T-helper 22 cell (primary cell): ENCODE results near the gene CSMD2.

ENCODE experiments used
- DNase-seq: peaks from one replicate; pipeline ENCODE4 v3.0.0-alpha.2; 2020; ENCODE audit warnings: low read depth

Gene CSMD2

GRCh38 chr1:33743221-33743998, 421.6 kb downstream of the CSMD2 start:
- no peak for DNase-seq

- DNase-seq, result no peak
Observed at GRCh38 chr1:33742663-33743062, 422.4 kb downstream of the CSMD2 start.

DNA sequence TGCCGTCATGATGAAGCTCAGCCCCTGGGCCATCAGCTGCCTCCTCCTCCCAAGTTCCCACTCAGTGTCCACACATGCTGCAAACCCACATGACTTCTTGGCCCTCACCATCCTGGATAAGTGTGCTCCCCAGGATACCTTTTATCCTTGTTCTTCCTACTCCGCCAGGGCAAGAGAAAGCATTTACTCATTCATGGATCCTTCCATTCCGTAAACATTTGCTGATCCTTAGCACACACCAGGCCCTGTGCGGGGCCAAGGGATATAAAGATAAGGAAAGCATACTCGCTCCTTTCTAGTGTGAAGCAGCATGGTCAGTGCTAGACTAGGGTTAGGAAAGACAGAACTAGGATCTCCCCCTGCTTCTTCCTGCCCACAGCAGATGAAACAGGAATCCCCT, 423.3 kb downstream of the CSMD2 start:
- DNase-seq, result no peak

- DNase-seq, result no peak
Observed at GRCh38 chr1:33740040-33740744, 424.8 kb downstream of the CSMD2 start.

- no peak for DNase-seq
Observed at GRCh38 chr1:33738976-33739375, 426.1 kb downstream of the CSMD2 start.

- no peak for DNase-seq
Observed at GRCh38 chr1:33738536-33738935, 426.5 kb downstream of the CSMD2 start.

DNA sequence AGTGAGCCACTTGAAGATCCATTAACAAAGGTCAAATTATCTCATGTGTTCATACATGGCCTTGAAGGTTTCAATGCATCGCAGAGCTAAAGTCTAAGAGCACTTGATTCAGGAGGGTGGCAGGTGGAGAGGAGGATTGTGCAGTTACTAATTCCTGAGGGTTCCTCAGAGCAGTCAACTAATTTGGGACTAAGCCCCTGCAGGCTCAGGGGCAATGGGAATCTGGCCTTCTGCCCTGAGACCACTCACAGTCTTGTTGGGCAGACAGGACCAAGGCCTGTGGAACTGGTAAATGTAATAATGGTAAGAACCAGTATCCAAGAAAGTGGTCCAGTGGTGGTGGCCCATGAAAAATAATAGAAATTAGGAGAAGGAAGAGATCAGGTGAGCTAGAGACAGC, 428.5 kb downstream of the CSMD2 start:
- no peak for DNase-seq

- DNase-seq, result no peak
Observed at GRCh38 chr1:33735624-33736023, 429.4 kb downstream of the CSMD2 start.

- DNase-seq, result no peak
Observed at GRCh38 chr1:33727310-33727709, 437.7 kb downstream of the CSMD2 start.

DNA sequence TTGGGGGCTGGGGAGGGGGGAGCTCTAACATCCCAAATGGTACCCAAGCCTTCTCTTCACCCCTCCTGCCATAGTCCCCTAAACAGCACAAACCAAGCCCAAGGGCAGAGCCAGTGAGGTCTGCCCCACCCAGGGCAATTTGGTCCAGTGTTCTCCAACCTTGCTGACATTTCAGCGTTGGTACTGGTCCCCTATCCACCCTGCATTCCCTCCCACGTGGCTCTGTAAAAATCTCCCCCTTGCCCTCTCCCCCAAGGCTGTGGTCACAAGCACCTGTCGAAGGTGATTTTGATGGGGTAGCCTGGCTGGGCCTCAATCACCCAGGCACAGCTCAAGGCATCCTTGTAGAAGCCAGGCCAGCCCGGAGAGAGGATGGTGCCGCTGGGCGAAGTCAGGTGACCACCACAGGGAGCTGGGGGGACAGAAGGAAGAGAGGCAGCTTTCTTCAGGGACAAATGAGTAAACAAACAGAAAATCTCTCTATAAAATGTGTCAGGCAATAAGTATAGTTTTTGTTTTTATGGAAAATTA, 438.7 kb downstream of the CSMD2 start:
- DNase-seq, result no peak

DNA sequence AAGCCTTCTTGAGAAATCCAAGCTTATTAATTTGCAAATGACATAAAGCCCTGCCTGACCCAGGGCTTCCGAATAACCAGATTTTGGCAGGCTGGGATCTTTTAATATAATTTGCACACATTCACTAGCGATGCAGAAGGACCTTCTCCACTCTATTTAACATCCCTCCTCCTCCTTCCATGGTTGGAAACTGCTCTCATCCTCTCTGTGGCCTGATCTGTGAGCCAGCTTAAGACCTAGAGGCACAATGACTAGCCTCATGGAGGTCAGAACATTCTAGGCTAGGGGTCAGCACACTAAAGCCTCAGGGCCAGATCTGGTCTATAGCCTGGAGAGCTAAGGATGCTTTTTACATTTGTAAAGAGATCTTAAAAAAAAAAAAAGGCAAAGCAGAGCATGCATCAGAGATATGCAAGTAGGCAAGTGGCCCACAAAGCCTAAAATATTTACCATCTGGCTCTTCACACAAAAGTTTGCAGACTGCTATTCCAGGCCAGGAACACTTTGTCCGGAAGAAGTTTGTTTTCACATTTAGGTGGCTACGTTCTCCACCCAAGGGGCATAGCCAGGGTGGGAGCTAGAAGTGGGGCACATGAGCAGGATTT, 439.4 kb downstream of the CSMD2 start:
- DNase-seq, result no peak

- no peak for DNase-seq
Observed at GRCh38 chr1:33725037-33725436, 440.0 kb downstream of the CSMD2 start.

- no peak for DNase-seq
Observed at GRCh38 chr1:33724348-33724747, 440.7 kb downstream of the CSMD2 start.

GRCh38 chr1:33723251-33723650, 441.8 kb downstream of the CSMD2 start:
- no peak for DNase-seq

DNA sequence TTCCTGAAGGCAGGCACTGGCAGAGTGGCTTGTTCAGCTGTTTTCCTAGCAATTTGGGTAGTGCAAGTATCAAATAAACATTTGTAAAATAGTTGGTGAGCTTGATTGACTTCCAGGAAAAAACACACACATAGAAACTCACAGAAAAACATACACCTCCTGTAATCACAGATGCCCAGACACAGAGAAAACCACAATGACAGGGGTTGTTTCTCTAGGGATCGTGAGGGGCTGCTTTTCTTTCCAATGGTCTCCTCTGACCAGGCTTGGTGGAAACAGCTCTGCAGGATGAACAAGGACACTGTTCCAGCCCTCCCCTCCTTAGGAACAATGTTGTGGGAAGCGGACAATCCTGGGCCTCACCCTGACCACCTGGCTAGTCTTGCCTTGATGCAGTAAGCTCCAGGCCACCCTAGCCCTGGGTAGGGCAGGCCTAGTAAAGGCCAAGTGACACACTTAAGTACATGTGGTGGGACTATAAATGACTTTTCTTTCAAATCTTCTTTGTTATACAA, 443.7 kb downstream of the CSMD2 start:
- DNase-seq, result no peak

DNA sequence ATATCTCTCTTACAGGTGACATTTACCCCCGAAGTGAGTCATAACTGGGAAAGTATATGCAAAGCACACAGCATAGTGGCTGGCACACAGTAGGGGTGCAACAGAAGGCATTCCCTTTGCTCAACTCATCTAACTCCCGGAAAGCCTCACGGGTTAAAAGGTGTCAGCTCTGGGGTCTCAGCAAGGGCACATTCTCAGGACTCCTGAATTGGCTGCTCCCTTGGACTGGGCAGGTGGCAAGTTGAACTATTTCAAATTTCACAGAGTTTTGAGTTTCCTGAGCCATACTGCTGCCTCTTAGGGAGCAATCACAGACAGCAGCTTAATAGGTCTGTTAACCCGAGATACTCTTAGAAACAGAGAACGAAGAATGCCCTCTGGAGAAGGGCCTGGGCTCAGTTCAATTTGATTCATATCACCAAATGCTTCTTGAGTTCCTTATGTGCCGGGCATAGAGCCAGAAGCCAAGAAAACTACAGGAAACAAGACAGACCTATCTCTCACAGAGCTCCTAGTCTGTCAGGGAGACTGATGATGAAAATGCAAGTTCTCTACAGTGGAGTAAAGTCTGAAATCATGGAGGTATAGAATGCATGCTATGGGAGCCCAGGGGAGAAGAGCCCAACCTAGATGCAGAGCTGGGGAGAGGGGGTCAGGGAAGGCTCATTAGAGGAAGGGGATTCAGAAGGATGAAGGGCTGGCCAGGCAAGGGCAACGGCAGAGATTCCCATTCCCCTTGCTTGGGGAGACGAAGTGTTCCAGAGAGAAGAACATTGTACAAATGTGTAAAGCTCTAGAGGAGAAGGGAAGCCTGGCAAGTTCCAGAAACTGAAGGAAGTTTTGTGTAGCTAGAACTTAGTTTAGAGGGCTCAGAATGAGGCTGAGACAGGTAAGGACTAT, 445.0 kb downstream of the CSMD2 start:
- no peak for DNase-seq

- no peak for DNase-seq
Observed at GRCh38 chr1:33719326-33719725, 445.7 kb downstream of the CSMD2 start.

GRCh38 chr1:33718186-33718585, 446.8 kb downstream of the CSMD2 start:
- DNase-seq, result no peak

DNA sequence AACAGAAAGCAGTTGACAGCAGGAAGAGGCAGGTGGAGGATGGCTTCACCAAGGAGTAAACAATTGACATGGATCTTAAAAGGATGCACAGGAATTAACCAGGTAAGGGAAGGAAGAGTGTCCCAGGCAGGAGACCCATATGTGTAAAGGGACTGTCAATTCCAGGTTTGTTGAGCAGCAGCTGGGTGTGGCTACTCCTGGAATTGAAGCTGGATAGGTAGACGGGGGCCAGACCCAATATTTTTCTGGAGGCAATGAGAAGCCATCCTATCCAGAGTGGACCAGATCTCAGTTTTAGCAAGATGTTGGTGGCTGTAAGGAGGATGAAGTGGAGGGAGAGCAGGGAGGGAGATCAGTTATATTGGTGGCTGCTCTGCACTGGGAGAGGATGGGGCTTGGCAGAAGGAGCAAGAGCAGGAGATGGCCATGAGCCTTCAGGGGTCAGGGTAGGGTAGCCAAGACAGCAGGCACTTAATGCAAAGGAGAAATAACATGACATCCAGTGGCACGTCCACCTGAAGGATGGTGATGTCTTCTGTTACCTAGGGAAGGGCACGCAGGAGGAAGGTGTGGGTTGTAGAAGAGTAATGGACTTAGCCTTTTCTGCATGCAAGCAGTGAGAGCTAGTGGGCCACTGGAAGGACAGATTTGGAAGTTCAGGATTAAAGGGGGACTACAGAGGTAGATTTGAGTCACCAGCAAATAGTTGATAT, 447.9 kb downstream of the CSMD2 start:
- no peak for DNase-seq

GRCh38 chr1:33715195-33715811, 449.7 kb downstream of the CSMD2 start:
- DNase-seq, result no peak

DNA sequence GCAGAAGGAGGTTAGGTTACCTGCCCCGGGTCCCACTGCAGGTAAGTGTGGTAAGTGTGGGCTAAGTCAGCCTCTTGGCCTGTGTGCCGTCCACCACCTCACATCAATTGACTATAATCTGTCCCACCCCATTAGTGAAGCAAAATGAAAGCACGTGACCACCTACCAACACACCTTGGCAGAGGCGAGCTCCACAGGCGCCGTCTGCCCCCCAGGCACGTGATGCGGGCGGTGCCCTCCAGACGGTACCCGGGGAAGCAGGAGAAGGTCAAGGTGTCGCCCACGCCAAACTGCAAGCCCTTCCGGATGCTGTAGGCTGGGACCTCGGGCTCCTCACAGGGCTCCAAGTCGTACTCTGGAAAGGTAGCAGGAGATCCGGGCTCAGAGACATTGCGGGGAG, 450.6 kb downstream of the CSMD2 start:
- no peak for DNase-seq
